ENCODE results near the gene DUSP22. TPM values are rescaled to one million over a fixed set of nuclear protein-coding genes. Genes with fewer than 3 reads are reported as not detected.
A peak's percentile ranks its signal among the peaks of the same experiment; 100 is the strongest.

Gene DUSP22
- total and polyA plus RNA-seq, 9 of the 15 experiments (the other 6 are each of a cell fraction or from before 2014, with no cell fraction given): 9.3 to 19.4 (median 11.8) TPM

- TF ChIP-seq CEBPZ (IDR thresholded peaks at IDR 0.05; ENCODE audit: borderline replicate concordance, low read depth, low read length) (no peak), ZNF316 (IDR thresholded peaks at IDR 0.05) (peak; percentile 75), RAD51 (IDR thresholded peaks at IDR 0.05; ENCODE audit: borderline replicate concordance, low read depth) (no peak), NFXL1 (CRISPR knock-in tag; IDR thresholded peaks at IDR 0.05) (no peak), ZNF253 (CRISPR knock-in tag; conservative IDR thresholded peaks at IDR 0.05) (no peak), CREBBP (IDR thresholded peaks at IDR 0.05; ENCODE audit: low read depth, low read length) (no peak), NFE2 (IDR thresholded peaks at IDR 0.05; ENCODE audit: low read depth) (peak; percentile 84), ETV5 (CRISPR knock-in tag; IDR thresholded peaks at IDR 0.05; ENCODE audit: low read depth) (0 out of 2 replicates have a peak, but pooled peaks have one; percentile 57), MAX (CRISPR knock-in tag; IDR thresholded peaks at IDR 0.05) (0 out of 2 replicates have a peak, but pooled peaks have one; percentile 14), ZKSCAN1 (IDR thresholded peaks at IDR 0.05; ENCODE audit: low read depth, low read length) (no peak), ATF1 (CRISPR knock-in tag; IDR thresholded peaks at IDR 0.05) (no peak), ATF1 (tag; IDR thresholded peaks at IDR 0.05) (peak; percentile 44; the same call in 1 of the 2 replicates), WHSC1 (IDR thresholded peaks at IDR 0.05; ENCODE audit: low read length) (no peak), ZNF551 (CRISPR knock-in tag; IDR thresholded peaks at IDR 0.05) (no peak), MAFF (IDR thresholded peaks at IDR 0.05; ENCODE audit: low read length) (peak; percentile 56; the same call in 1 of the 2 replicates), E2F6 (IDR thresholded peaks at IDR 0.05; ENCODE audit: borderline replicate concordance in 1 of 2, extremely low read depth in 1 of 2, insufficient read depth in 1 of 2, insufficient read length in 1 of 2, low read depth in 1 of 2, low read length in 1 of 2, poor library complexity in 1 of 2, severe bottlenecking in 1 of 2) (peak in 1 of 2 experiments; percentile 40), ATF6 (CRISPR knock-in tag; IDR thresholded peaks at IDR 0.05) (0 out of 2 replicates have a peak, but pooled peaks have one; percentile 56), THAP12 (CRISPR knock-in tag; IDR thresholded peaks at IDR 0.05) (no peak), RBM17 (IDR thresholded peaks at IDR 0.05; ENCODE audit: borderline replicate concordance, low read depth, low read length) (no peak), BRD4 (IDR thresholded peaks at IDR 0.05) (0 out of 2 replicates have a peak, but pooled peaks have one; percentile 55)
Measured at GRCh38 chr6:311679-312220, 19.5 kb downstream of the DUSP22 start (continued).
